ENCODE results near the gene EP400.

The EP400 gene

DNA sequence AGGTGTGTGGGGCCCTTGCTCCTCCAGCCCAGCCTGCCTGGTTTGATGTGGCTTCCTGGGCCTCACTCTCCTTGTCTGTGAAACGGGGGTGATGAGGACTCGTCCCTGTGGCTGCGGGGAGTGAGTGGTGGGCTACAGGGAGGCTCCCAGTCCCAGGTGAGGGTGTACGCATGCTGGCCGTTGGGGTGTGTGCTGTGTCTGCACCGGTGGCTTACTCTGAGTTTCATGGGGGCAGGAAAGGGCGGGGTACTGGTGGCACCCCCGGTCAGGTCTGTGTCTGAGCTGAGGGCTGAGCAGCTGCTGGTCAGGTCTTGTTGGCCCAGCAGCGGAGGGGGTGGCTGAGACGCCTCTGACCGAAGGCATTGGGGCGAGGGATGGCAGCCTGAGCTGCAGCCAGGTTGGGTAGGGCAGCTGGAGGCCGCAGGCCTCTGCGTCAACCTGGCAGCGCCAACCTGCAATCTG, 44.1 kb upstream of the EP400 start:
- DNase-seq (ENCODE audit: insufficient read length) (no peak), FAIRE-seq (no peak)
- TF ChIP-seq POLR2A (IDR thresholded peaks at IDR 0.05; ENCODE audit: low read depth, low read length) (no peak), POLR2AphosphoS5 (IDR thresholded peaks at IDR 0.05; ENCODE audit: low read depth, low read length) (no peak), TAF1 (IDR thresholded peaks at IDR 0.05; ENCODE audit: borderline replicate concordance, low read depth, low read length) (no peak)

GRCh38 chr12:131907379-131908091, 42.2 kb upstream of the EP400 start:
- TF ChIP-seq TAF1 (IDR thresholded peaks at IDR 0.05; ENCODE audit: borderline replicate concordance, low read depth, low read length) (no peak), POLR2AphosphoS5 (IDR thresholded peaks at IDR 0.05; ENCODE audit: low read depth, low read length) (no peak), POLR2A (IDR thresholded peaks at IDR 0.05; ENCODE audit: low read depth, low read length) (no peak)
- no peak for FAIRE-seq
- DNase-seq (ENCODE audit: insufficient read length): no peak

DNA sequence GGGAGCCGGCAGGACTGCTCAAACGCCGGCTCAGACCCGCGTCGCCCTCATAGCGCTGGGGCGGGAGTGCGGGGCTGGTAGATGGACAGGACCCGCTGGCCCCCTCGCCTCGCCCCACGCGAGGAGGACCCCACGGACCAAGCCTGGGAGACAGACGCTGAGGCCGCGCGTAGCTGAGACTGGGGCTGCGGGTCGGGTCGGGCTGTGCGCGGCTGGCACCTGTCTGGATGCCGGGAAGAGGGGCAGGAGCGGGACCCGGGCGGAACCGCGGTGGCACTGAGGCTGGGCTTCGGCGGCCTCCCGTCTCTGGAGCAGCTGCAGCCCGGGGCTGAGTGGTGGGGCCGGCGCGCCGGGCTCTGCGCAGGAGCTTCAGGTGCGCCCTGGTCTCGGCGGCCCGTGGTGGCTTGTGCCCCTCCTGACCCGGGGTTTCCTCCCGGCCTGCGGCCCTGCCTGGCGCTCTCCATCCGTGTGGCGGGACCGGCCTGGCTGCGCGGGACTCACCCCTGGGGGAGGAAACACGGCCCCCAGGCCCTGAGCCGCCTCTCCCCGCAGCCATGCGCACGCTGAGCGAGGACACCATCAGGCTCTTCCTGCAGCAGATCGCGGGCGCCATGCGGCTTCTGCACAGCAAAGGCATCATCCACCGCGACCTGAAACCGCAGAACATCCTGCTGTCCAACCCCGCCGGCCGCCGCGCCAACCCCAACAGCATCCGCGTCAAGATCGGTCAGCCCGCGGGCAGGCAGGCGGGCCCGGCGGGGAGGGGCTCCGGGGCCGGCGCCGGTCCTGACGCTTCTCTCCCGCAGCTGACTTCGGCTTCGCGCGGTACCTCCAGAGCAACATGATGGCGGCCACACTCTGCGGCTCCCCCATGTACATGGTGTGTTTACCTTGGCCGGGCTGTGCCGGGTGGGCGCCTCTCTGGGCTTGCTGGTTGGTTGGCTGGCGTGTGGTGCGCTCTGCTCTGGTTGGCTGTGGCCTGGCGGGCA, 41.4 kb upstream of the EP400 start:
- DNase-seq (ENCODE audit: insufficient read length) (no peak), FAIRE-seq (no peak)
- no peak for TF ChIP-seq POLR2AphosphoS5 (IDR thresholded peaks at IDR 0.05; ENCODE audit: low read depth, low read length)
- TF ChIP-seq TAF1 (IDR thresholded peaks at IDR 0.05; ENCODE audit: borderline replicate concordance, low read depth, low read length): no peak
- TF ChIP-seq POLR2A (IDR thresholded peaks at IDR 0.05; ENCODE audit: low read depth, low read length): no peak

GRCh38 chr12:131909081-131909751, 40.5 kb upstream of the EP400 start:
- no peak for DNase-seq (ENCODE audit: insufficient read length)

GRCh38 chr12:131909752-131910219, 40.0 kb upstream of the EP400 start:
- FAIRE-seq (no peak), DNase-seq (ENCODE audit: insufficient read length) (no peak)
- TF ChIP-seq POLR2AphosphoS5 (IDR thresholded peaks at IDR 0.05; ENCODE audit: low read depth, low read length): no peak
- no peak for TF ChIP-seq POLR2A (IDR thresholded peaks at IDR 0.05; ENCODE audit: low read depth, low read length)

More at GRCh38 chr12:131909081-131909751, 40.5 kb upstream of the EP400 start:
- no peak for FAIRE-seq
- no peak for TF ChIP-seq POLR2A (IDR thresholded peaks at IDR 0.05; ENCODE audit: low read depth, low read length)
- no peak for TF ChIP-seq TAF1 (IDR thresholded peaks at IDR 0.05; ENCODE audit: borderline replicate concordance, low read depth, low read length)
- TF ChIP-seq POLR2AphosphoS5 (IDR thresholded peaks at IDR 0.05; ENCODE audit: low read depth, low read length): no peak

DNA sequence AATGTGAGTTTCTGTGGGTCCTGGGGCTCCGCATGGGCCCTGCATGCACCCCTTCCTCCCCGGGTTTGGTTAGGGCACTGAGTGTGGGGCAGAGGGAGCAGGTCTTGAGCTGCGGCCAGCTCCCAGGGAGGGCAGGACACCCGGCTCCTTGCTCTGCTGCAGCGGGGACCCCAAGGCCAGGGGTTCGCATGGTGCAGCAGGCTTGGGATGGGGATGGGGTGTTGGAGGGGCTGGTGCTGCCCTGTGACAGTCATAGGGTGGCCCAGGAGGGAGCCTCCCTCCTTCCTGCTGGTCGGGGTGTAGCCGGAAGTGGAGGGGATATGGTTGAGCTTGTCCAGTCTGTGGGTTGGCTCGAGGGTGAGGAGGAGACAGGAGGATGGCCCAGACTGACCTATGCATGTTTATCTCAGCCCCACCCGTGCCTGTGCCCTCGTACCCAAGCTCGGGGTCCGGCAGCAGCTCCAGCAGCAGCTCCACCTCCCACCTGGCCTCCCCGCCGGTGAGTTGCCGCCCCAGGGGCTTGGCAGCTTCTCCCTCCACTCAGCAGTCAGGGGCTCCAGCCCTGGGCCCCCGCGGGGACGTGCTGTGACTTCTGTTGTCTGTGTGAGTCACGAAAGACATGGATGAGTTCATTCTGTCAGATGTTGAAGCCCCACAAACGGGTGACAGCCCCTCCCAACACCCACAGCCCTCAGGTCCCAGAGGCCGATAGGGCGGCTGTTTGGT, 39.3 kb upstream of the EP400 start:
- FAIRE-seq (no peak), DNase-seq (ENCODE audit: insufficient read length) (no peak)
- no peak for TF ChIP-seq POLR2A (IDR thresholded peaks at IDR 0.05; ENCODE audit: low read depth, low read length)
- no peak for TF ChIP-seq POLR2AphosphoS5 (IDR thresholded peaks at IDR 0.05; ENCODE audit: low read depth, low read length)
- no peak for TF ChIP-seq TAF1 (IDR thresholded peaks at IDR 0.05; ENCODE audit: borderline replicate concordance, low read depth, low read length)

DNA sequence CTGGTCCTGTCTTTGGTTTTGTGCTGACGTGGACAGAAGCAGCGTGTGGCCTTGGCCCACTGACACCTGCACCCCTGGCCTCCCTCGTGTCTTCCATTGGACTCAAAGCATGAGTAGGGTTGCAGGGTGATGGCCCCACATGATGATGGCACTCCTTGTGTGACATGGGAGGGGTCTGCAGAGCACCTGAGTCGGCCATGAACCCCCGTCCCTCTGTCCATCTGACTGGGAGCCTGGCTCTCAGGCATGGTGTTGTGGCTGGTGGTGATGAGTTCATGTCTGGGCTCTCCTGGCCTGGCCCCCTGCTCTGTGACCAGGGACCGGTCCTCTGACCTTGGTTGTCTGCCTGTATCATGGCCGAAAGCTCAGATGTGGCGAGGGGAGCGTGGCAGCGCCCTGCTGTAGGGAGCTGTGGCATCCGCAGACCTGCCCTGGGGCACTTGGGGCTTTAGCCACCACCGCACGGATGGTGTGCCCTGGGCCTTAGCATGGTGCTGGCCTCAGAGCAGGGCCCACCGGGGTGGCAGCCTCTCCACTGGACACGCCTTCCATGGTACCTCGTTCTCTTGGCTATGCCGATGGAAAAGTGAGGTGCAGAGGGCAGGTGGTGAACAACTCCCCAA, 38.6 kb upstream of the EP400 start:
- FAIRE-seq: no peak
- no peak for TF ChIP-seq TAF1 (IDR thresholded peaks at IDR 0.05; ENCODE audit: borderline replicate concordance, low read depth, low read length)
- no peak for TF ChIP-seq POLR2AphosphoS5 (IDR thresholded peaks at IDR 0.05; ENCODE audit: low read depth, low read length)
- no peak for TF ChIP-seq POLR2A (IDR thresholded peaks at IDR 0.05; ENCODE audit: low read depth, low read length)
- DNase-seq (ENCODE audit: insufficient read length): no peak

DNA sequence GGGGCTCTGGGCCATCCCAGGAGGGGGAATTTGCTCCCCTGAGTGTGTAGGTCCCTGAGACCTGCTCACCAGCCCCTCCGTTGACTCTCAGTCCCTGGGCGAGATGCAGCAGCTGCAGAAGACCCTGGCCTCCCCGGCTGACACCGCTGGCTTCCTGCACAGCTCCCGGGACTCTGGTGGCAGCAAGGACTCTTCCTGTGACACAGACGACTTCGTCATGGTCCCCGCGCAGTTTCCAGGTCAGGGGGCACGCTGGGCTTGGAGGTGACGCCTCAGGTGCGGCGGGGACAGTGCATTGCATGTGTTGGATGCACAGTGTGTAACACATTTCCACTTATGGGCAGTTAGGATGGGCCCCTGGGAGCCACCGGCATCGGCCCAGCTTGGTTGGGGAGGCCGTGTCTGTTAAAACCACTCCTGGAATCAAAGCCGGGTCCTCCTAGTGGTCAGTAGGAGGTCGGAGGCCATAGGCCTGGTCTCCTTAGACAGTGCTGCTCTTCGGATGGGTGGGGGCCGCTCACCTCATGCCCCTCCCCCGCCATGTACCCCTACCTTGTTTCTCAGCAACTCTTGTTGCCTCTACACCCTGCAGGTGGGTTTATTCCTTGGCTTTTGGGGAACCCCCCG, 37.8 kb upstream of the EP400 start:
- no peak for DNase-seq (ENCODE audit: insufficient read length)
- TF ChIP-seq POLR2AphosphoS5 (IDR thresholded peaks at IDR 0.05; ENCODE audit: low read depth, low read length) (no peak), POLR2A (IDR thresholded peaks at IDR 0.05; ENCODE audit: low read depth, low read length) (no peak), TAF1 (IDR thresholded peaks at IDR 0.05; ENCODE audit: borderline replicate concordance, low read depth, low read length) (no peak)
- no peak for FAIRE-seq

GRCh38 chr12:131912518-131913274, 37.0 kb upstream of the EP400 start:
- FAIRE-seq (no peak), DNase-seq (ENCODE audit: insufficient read length) (peak; percentile 31)
- TF ChIP-seq POLR2AphosphoS5 (IDR thresholded peaks at IDR 0.05; ENCODE audit: low read depth, low read length) (no peak), TAF1 (IDR thresholded peaks at IDR 0.05; ENCODE audit: borderline replicate concordance, low read depth, low read length) (no peak), POLR2A (IDR thresholded peaks at IDR 0.05; ENCODE audit: low read depth, low read length) (no peak)
